Stimulated activated CD4-positive, alpha-beta T cell treated with anti-CD3 and anti-CD28 coated beads, TNF-alpha, amount 100 ng/mL, for 1 hour (primary cell): ENCODE measurements around the gene TAPBPL.

Source experiments
- DNase-seq, 3 donors: peaks; one replicate each; pipeline ENCODE4 v3.0.0-alpha.2; 2020; ENCODE audit warnings: low read depth in 3 of 3, low spot score in 1 of 3

TAPBPL gene

DNA sequence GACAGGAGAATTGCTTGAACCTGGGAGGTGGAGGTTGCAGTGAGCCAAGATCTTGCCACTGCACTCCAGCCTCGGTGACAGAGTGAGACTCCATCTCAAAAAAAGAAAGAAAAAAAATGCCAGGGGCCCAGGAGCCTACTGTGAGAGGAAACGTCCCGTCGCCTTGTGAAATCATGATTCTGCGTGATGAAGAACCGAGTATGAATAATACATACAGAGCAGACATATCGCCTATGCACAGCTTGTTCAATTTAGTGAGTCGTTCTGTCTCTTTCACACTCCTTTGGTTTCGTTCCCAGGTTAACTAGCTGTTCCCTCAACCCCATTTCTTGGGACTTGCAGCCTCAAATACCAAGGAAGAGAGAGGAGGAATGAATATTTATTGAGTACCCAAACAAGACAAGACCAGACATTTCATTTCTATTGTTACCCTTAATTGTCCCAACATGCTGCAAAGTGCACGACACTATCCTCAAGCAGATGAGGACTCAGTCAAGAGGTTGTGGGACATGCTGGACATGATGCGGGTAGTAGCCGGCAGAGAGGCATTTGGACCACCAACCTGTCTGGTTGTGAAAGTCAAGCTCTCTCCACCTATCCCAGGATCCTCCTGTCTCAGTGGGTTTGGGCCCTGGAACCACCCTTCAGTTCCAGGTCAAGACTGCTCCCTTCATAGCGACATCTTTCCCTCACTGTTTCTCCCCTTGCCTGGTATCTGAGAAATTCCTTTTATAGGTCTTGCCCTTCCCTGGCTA lies 15.7 kb upstream of the TAPBPL start:
- DNase-seq, result no peak

DNA sequence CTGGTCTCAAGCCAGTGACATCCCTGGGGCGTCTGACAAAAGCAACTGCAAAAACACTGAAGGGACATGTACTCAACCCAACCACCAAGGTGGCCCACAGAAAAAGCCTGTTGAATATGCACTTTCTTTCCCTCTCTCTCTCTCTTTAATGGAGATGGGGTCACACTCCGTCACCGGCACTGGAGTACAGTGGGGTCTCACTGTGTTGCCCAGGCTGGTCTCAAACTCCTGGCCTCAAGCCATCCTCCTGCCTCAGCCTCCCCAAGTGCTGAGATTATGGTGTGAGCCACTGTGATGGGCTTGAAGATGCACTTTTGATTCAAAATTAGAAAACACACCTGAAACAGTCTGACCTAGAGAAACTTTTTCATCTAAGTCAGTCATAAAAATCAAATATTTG lies 14.3 kb upstream of the TAPBPL start:
- DNase-seq, result no peak

DNA sequence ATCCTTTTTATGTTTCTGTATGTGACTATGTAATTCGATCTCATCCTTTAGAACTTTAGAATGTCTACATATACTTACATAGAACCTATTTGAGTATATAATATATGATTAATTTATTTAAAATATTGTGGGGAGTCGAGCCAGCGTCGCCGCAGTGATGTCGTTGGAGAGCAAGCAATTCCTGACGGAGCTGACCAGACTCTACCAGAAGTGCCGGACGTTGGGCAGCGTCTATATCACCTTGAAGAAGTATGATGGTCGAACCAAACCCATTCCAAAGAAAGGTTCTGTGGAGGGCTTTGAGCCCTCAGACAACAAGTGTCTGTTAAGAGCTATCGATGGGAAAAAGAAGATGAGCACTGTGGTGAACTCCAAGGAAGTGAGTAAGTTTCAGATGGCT lies 13.5 kb upstream of the TAPBPL start:
- DNase-seq, result no peak

DNA sequence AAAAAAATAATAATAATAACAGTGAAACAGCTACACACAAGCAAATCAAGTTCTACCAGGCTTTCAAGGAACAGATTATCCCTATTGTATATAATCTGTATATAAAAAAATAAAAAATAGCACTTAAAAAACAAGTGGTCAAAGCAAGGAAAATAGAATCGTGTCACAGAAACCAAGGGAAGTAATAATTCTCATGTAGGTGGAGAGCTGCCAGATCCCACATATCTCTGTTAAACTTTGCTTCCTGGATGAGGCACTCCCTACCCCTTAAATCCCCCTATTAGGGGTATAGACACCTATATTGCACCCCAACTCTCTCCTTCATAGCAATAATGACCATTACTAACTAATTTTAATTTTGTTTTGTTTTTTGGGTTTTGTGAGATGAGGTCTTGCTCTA lies 11.5 kb upstream of the TAPBPL start:
- no peak for DNase-seq

DNA sequence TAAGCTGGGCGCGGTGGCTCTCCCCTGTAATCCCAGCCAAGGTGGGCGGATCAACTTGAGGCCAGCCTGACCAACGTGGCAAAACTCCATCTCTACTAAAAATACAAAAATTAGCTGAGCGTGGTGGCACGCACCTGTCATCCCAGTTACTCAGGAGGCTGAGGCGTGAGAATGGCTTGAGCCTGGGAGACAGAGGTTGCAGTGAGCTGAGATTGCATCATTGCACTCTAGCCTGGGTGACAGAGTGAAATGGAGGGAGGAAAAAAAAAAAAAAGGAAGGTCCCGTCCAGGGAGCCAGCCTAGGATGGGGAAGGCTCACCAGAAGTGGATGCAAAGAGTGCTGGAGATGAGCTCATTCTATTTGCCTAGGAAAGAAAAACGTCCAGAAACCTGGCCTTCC lies 9.0 kb upstream of the TAPBPL start:
- no peak for DNase-seq

DNA sequence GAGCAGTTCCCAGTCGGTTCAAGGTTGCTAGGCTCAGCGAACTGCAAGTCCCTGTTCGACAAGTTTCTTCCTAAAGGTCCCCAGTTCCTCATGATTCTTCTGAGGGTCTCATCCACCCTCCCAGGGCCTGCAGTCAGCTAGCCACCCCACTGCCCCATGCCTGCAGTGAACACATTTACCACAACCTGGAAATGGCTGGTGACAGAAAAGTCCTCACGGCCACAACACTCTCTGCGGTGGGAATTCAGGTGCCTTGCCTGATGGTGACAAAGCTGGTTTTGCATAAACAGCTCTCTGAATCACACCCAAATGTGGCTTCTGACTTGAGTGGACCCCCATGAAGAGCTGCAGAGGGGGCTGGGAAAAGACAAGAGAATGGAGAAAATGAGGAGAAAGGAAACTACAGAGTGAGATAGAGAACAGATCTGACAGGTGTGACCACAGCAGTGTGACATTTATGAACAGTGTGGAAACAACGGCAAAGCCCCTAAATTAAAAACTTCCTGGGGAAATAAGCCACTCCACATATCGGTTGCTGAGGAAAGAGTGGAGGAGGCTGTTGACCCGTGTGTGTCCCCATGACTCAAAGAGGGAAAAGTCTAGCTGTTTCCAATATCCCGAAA lies 8.4 kb upstream of the TAPBPL start:
- no peak for DNase-seq

DNA sequence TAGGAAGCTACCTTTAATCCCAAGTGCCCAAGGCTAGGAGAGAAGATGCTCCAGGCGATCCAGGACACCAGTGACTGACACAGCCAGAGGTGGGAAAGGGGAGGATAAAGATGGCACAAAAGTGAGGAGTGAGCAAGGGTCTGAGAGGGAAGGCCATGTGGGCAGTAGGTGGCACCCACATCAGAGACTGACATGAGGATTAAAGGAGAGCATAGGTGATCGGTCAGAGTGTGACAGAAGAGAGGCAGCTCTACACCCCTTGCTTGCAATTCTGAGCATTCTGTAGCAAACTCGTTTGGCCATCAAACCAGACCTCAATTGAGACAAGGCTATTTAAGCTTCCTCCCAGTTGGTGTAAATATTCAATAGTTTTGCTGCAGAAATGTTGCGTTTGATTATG lies 7.8 kb upstream of the TAPBPL start:
- DNase-seq, result no peak

DNA sequence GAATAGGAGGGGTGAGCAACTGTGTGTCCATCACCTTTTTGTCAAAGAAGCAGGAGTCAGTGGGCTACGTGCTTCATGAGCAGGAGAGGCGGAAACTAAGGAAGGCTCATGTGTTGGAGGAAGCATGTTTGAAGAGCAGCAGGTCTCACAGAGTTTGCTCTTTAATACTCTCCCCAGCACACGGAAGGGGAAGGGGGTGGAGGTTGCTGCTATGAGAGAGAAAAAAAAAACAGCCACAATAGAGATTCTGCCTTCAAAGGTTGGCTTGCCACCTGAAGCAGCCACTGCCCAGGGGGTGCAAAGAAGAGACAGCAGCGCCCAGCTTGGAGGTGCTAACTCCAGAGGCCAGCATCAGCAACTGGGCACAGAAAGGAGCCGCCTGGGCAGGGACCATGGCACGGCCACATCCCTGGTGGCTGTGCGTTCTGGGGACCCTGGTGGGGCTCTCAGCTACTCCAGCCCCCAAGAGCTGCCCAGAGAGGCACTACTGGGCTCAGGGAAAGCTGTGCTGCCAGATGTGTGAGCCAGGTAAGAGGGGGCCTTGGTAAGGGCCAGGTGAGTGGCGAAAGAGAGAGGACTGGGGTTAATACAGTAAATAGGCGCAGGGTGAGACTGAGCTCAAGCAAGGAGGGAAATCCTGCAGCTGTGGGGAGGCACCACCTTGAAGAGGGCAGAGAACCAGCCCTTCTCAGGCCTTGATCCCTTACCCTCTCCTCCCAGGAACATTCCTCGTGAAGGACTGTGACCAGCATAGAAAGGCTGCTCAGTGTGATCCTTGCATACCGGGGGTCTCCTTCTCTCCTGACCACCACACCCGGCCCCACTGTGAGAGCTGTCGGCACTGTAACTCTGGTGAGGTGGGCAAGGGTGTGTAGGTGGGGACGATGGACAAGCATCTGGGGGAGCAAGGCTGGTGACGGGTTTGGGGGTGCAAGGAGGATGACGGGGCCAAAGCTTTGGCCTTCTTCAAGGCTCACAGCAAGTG lies 6.8 kb upstream of the TAPBPL start, which contains the start of gene CD27:
TSS of gene CD27 (plus strand) at position 252 of the 985 bp plus-strand sequence. CDS start at position 393, 141 bp downstream.
- no peak for DNase-seq

DNA sequence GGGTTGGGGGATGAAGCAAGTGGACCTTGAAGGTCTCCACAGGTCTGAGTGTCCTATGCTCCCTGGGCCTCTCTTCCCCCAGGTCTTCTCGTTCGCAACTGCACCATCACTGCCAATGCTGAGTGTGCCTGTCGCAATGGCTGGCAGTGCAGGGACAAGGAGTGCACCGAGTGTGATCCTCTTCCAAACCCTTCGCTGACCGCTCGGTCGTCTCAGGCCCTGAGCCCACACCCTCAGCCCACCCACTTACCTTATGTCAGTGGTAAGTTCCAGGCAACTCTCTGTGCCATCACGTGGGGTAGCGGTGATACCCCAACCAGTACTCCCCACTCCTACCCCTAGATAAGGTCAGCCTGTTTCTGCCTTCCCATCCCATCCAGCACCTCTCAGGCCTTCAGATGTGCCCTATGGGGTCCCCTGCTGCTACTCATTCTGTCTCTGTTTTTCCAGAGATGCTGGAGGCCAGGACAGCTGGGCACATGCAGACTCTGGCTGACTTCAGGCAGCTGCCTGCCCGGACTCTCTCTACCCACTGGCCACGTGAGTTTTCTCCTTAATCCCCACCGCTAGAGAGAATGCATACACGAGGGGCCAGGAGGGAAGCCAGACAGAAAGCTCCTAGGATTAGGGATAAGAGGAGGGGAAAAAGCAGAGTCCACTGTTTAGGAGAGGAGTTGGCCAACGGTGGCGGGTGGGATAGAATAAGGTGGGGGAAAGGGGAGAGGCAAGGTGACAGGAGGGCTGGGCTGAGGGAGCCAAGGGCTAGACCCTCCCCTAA lies 1.6 kb upstream of the TAPBPL start:
- DNase-seq, result no peak

DNA sequence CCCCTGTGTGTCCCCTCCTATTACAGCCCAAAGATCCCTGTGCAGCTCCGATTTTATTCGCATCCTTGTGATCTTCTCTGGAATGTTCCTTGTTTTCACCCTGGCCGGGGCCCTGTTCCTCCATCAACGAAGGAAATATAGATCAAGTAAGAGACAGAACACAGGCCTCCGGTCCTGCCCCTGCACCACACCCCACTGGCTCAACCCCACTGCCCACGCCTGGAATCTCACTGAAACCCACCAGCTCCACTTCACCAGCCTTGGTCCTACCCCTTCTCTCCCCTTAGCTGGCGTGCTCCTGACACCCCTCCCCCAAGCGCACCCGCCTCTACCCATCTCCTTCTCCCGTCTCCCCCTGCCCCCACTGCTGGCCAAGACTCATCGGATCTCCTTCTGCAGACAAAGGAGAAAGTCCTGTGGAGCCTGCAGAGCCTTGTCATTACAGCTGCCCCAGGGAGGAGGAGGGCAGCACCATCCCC lies 934 bp upstream of the TAPBPL start:
- DNase-seq, result no peak

DNA sequence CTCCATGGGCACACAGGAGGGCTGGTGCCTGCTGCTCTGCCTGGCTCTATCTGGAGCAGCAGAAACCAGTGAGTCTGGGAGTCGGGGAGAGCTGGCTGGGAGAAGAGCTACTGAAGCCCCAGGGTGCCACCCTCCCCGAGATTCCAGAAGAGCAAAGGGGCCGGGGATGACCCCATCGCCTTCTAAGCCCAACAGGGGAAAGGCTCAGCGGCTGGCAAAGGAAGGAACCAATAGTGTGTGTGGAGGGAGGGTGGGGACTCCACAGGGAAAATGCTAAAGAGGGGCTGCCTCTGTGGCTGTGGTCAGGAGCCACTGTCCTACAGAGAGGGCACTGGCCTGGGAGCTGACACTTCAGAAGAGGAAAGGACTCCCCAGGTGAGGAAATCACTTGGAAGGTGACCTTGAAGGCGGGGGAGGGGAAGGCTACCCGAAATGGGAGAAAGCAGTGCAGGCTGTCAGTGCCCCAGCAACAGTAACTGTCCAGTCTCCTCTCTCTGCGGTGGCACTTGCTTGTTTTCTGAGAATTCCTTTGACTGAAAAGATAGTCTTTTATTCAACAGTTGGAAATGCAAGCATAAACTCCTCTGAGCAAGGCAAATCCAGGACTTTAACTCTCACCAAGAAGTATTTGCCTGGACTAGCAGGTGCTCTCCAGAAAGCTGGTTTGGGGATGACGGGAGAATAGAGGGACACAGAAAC lies 552 bp downstream of the TAPBPL start:
- no peak for DNase-seq

DNA sequence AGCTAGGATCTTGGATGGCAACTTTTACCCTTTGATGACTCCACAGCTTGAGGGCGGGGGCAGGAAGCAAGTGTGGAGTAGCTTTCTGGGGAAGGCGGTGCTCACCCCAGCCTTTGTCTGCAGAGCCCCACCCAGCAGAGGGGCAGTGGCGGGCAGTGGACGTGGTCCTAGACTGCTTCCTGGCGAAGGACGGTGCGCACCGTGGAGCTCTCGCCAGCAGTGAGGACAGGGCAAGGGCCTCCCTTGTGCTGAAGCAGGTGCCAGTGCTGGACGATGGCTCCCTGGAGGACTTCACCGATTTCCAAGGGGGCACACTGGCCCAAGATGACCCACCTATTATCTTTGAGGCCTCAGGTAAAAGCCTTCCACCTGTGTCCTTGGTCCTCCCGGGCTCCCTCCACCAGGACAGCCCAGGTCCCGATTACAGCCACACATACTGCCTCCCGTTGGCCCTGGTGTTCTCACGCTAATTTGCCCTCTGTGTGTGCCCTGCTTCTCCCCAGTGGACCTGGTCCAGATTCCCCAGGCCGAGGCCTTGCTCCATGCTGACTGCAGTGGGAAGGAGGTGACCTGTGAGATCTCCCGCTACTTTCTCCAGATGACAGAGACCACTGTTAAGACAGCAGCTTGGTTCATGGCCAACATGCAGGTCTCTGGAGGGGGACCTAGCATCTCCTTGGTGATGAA lies 1.2 kb downstream of the TAPBPL start:
- no peak for DNase-seq

DNA sequence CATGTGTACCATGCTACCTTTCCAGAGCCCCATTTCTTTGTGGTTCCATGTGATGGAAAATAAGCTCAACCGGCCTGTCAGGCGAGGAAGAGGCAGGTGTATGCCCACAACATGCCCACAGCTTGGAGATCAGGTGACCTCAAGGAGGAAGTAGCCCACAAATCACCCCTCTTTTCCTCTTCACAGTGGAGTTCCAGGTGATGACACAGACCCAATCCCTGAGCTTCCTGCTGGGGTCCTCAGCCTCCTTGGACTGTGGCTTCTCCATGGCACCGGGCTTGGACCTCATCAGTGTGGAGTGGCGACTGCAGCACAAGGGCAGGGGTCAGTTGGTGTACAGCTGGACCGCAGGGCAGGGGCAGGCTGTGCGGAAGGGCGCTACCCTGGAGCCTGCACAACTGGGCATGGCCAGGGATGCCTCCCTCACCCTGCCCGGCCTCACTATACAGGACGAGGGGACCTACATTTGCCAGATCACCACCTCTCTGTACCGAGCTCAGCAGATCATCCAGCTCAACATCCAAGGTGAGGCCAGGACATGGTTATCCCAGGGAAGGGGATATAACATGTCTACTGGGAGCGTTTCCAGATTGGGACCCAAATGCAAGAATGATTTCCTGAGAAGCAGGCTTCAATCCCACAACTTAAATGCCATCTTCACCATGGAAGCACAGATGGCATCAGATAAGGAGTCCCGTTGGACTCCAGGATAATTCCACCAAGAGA lies 5.5 kb downstream of the TAPBPL start:
- no peak for DNase-seq

DNA sequence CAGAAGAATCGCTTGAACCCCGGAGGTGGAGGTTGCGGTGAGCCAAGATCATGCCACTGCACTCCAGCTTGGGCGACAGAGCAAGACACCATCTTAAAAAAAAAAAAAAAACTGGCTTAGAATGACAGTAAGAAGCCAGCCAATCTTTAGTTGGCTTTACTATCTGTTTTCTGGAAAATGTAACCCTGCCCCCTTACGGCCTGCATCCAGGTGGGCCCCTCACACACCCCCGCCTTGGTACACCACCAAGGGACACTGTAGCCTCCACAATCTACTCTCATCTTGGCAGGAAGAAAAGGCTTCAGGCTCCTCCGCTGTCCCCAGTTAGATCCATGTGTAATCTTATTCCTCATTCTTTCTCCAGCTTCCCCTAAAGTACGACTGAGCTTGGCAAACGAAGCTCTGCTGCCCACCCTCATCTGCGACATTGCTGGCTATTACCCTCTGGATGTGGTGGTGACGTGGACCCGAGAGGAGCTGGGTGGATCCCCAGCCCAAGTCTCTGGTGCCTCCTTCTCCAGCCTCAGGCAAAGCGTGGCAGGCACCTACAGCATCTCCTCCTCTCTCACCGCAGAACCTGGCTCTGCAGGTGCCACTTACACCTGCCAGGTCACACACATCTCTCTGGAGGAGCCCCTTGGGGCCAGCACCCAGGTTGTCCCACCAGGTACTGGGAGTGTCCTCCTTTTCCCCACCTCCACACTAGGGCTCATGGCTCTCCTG lies 6.6 kb downstream of the TAPBPL start:
- DNase-seq, result no peak

DNA sequence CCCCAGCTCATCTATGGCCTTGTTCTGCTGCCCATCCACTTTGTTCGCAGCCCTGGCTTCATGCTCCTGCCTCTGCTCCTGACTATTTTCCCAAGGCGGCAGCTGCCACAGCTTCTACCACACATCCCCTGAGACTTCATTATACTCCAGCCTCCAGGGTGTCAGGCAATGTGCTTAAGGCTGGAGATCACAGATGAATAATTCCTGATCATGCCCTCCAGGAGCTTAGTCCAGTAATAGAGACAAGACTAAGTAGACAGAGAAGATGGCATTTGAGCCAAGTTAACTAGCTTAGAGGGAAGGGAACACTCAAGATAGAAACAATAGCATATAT lies 7.1 kb downstream of the TAPBPL start:
- DNase-seq, result no peak

DNA sequence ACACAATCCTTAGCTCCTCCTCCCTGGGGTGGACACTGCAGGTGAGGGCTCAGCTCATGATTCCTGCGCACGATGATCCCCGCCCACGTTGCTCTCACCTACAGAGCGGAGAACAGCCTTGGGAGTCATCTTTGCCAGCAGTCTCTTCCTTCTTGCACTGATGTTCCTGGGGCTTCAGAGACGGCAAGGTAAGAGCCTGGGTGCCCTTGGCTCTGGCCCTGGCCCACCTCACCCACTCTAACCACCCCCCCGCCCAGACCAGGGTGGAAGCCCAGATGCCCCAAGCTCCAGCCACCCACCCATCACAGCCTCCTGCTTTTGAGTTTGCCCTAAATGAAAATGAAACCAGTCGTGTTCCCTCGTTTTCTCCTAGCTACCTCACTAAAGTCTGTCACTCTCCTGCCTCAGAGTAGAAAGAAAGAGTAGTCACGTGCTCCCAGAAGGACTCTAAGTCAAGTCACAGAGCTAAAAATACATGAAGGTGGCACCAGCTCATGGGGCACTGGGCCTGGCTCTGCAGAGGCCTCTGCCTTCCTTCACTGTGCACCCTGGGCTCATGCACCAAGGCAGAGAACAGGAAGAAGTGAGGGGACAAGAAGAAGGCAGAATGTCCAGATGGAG lies 9.0 kb downstream of the TAPBPL start:
- no peak for DNase-seq

DNA sequence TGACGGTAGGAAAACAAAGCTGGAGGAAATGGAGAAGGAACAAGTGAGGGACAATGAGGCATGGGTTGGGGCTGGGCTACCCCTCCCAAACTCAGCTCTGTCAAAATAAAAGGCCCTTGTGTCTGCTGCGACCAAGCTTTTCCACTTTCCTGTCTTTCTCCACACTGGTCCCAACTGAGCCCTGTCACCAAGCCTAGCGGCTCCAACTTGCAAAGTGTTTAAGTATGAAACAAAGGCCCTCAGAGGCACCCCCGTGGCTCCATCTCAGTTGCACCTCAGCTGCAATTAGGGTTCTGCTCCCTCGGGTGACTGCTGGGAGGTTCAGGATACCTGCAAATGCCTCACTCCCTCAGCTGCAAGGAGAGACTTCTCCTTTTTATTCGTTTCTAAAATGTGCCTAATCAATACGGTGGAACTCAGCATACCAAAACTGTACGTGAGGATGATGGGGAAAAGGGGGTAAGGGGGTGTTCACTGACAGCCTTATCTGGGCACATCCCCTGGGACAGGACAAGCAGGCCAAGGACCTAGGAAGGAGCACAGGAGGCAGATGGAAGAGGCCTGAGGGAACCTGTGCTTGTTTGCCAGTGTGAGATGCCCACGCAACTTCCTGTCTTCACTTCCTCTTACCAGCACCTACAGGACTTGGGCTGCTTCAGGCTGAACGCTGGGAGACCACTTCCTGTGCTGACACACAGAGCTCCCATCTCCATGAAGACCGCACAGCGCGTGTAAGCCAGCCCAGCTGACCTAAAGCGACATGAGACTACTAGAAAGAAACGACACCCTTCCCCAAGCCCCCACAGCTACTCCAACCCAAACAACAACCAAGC lies 9.8 kb downstream of the TAPBPL start:
- peak in 2 of 3 donors; percentile 55 to 58 for DNase-seq
